ENCODE data around the gene TNRC18.

DNA sequence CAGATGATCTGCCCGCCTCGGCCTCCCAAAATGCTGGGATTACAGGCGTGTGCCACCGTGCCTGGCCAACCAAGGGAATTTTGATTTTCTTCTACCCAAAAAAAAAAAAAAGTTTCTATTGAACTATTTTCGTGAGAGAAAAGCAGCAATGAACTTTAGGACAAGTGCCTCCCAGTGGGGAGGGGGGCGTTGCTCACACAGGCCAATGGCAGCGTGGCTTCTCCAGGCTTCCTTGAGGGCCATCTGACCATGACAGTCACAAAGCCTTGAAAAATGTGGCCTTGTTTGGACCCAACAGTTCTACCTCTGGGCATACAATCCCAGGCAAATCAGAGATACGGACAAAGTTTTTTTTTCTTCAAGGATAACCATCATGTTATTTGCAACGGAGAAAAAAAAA is 56.0 kb downstream of the TNRC18 start:
- TF ChIP-seq POLR2AphosphoS5 (IDR thresholded peaks at IDR 0.05; ENCODE audit: borderline replicate concordance, low read depth, low read length) (no peak), EZH2 (IDR thresholded peaks at IDR 0.05) (no peak), FOXP2 (optimal IDR thresholded peaks at IDR 0.05; ENCODE audit: control extremely low read depth, extremely low read length, insufficient read depth) (no peak)

Measured in SK-N-MC (cell line).